HepG2 (cell line): Measurements from ENCODE around the gene AFAP1. TPM values are rescaled to one million over a fixed set of nuclear protein-coding genes. Genes with fewer than 3 reads are reported as not detected.

Source experiments
- ATAC-seq: fragments of 200-7000 bp; cut with Tn5 transposase; 3 replicates; pipeline ENCODE4 v1.9.1; 2020; ENCODE audit warnings: mild to moderate bottlenecking, moderate library complexity
- BruUV-seq: library from RNA; stranded (reverse); fragments of 400-500 nt; replicated peaks from 2 replicates; lab custom pipeline; 2021; lab: Mats Ljungman, UMichigan
- CTCF ChIA-PET: fragments of 300-600 bp; formaldehyde crosslinking; extraction: SDS; loops from one replicate; lab custom pipeline; 2021; ENCODE audit warnings: low total read pairs, inconsistent platforms, low intra/inter-chr PET ratio; lab: Yijun Ruan, JAX
- POLR2A ChIA-PET: fragments of 350-600 bp; sonication (Branson Sonifier 250); formaldehyde crosslinking; loops from one replicate; lab custom pipeline; 2020; ENCODE audit warnings: antibody characterized with exemption, inconsistent platforms; lab: Yijun Ruan, JAX
- DNase-seq: peaks from one replicate; pipeline ENCODE4 v3.0.0-alpha.2; 2015; ENCODE audit warnings: low spot score
- FAIRE-seq: peaks from 3 replicates; lab custom pipeline; 2011; peaks lifted over from hg19 to GRCh38; lab: Jason Lieb, UNC
- H2AFZ ChIP-seq: one replicate; pipeline ENCODE4 v1.6.1; 2011; ENCODE audit warnings: low read length, inconsistent platforms
- H3K27ac ChIP-seq: fragments of 300-600 bp; 3 replicates; pipeline ENCODE4 v1.8.0; 2011; ENCODE audit warnings: mixed run types, mild to moderate bottlenecking, mixed read lengths, low read length, inconsistent platforms; ENCODE audit not compliant: insufficient read depth; ENCODE audit errors: extremely low read length
- H3K27me3 ChIP-seq, 2 experiments: fragments of 200-600 bp in 1 of 2; 2 replicates in 1 of 2; 3 replicates in 1 of 2; pipeline versions ENCODE4 v1.6.0 to v1.8.0; 2011; ENCODE audit warnings: low read length in 2 of 2, mild to moderate bottlenecking in 2 of 2, moderate library complexity in 2 of 2, inconsistent platforms in 1 of 2; ENCODE audit not compliant: insufficient read depth in 2 of 2, control insufficient read depth in 1 of 2
- H3K36me3 ChIP-seq, 2 experiments: fragments of 200-600 bp in 1 of 2; replicated peaks in 1 of 2; 2 replicates in 1 of 2; 3 replicates in 1 of 2; pipeline versions ENCODE4 v1.5.1 to v1.8.0; 2011; ENCODE audit warnings: low read length in 2 of 2, inconsistent platforms in 1 of 2; ENCODE audit not compliant: insufficient read depth in 2 of 2, control insufficient read depth in 1 of 2
- H3K4me1 ChIP-seq: 2 replicates; pipeline ENCODE4 v1.5.1; 2012; ENCODE audit warnings: low read length, inconsistent platforms; ENCODE audit not compliant: insufficient read depth
- H3K4me2 ChIP-seq: 2 replicates; pipeline ENCODE4 v1.6.0; 2011; ENCODE audit warnings: low read depth, low read length, inconsistent platforms
- H3K4me3 ChIP-seq, 3 experiments: fragments of 200-600 bp in 1 of 3; sonication (generic), shearing (Covaris generic) in 1 of 3; replicated peaks in 1 of 3; 2 replicates each; pipeline ENCODE4 v1.5.1; 2011 to 2016; ENCODE audit warnings: low read length in 3 of 3, inconsistent platforms in 2 of 3, low read depth in 2 of 3, mild to moderate bottlenecking in 2 of 3, control low read depth in 1 of 3, mixed read lengths in 1 of 3; ENCODE audit not compliant: insufficient read depth in 1 of 3
- H3K79me2 ChIP-seq: one replicate; pipeline ENCODE4 v1.6.1; 2011; ENCODE audit warnings: low read length, inconsistent platforms; ENCODE audit not compliant: insufficient read depth
- H3K9ac ChIP-seq: 2 replicates; pipeline ENCODE4 v1.6.0; 2011; ENCODE audit warnings: mild to moderate bottlenecking, low read depth, low read length, inconsistent platforms; ENCODE audit not compliant: insufficient read depth
- H3K9me3 ChIP-seq: 2 replicates; pipeline ENCODE4 v1.5.1; 2012; ENCODE audit warnings: mild to moderate bottlenecking, low read length
- H4K20me1 ChIP-seq: 2 replicates; pipeline ENCODE4 v1.6.0; 2011; ENCODE audit warnings: inconsistent platforms, mild to moderate bottlenecking, low read length, moderate library complexity; ENCODE audit not compliant: insufficient read depth
- BHLHE40 ChIP-seq: IDR thresholded peaks from 2 replicates; pipeline ENCODE4 v1.6.1; 2011; ENCODE audit warnings: low read length, improper control_type of control experiment
- CHCHD3 ChIP-seq: sonication (generic); formaldehyde crosslinking; IDR thresholded peaks from 2 replicates; pipeline ENCODE4 v1.8.0; 2022; ENCODE audit warnings: mild to moderate bottlenecking, missing genetic modification reagents, moderate library complexity
- JUNB ChIP-seq: sonication (generic); formaldehyde crosslinking; IDR thresholded peaks from 2 replicates; pipeline ENCODE4 v1.8.0; 2022; ENCODE audit warnings: missing genetic modification reagents, mild to moderate bottlenecking, borderline replicate concordance
- MATR3 ChIP-seq: sonication (generic); formaldehyde crosslinking; IDR thresholded peaks from 2 replicates; pipeline ENCODE4 v1.4.0; 2020; ENCODE audit warnings: missing genetic modification reagents
- MBD4 ChIP-seq: IDR thresholded peaks from 2 replicates; pipeline ENCODE4 v1.6.1; 2012; ENCODE audit warnings: low read length, inconsistent platforms, borderline replicate concordance
- MIER3 ChIP-seq: IDR thresholded peaks from 2 replicates; pipeline ENCODE4 v1.6.1; 2016; ENCODE audit warnings: missing compliant biosample characterization, borderline replicate concordance
- PAF1 ChIP-seq: IDR thresholded peaks from 2 replicates; pipeline ENCODE4 v1.6.1; 2016; ENCODE audit warnings: missing genetic modification reagents, missing compliant biosample characterization
- SALL2 ChIP-seq: sonication (generic); formaldehyde crosslinking; IDR thresholded peaks from 2 replicates; pipeline ENCODE4 v1.8.1; 2023; ENCODE audit warnings: mild to moderate bottlenecking, missing genetic modification reagents, inconsistent platforms
- TCF7 ChIP-seq: sonication (generic); IDR thresholded peaks from 2 replicates; pipeline ENCODE4 v1.6.1; 2016; ENCODE audit warnings: antibody characterized with exemption, low read depth
- TMF1 ChIP-seq: sonication (generic); formaldehyde crosslinking; IDR thresholded peaks from 2 replicates; pipeline ENCODE4 v1.8.1; 2022; ENCODE audit warnings: low read depth, missing genetic modification reagents
- YY1 ChIP-seq: IDR thresholded peaks from 2 replicates; pipeline ENCODE4 v1.6.1; 2011; ENCODE audit warnings: low read length, low read depth, moderate library complexity, mild to moderate bottlenecking; ENCODE audit not compliant: insufficient read depth, insufficient replicate concordance
- ZNF24 ChIP-seq: fragments of 450-650 bp; IDR thresholded peaks from 2 replicates; pipeline ENCODE4 v1.6.1; 2017; ENCODE audit warnings: antibody characterized with exemption, mild to moderate bottlenecking
- ZNF256 ChIP-seq: sonication (generic); formaldehyde crosslinking; conservative IDR thresholded peaks from 2 replicates; pipeline ENCODE4 v1.4.0; 2020; ENCODE audit warnings: missing genetic modification reagents
- ZNF343 ChIP-seq: sonication (generic); formaldehyde crosslinking; IDR thresholded peaks from 2 replicates; pipeline ENCODE4 v1.4.0; 2020; ENCODE audit warnings: mild to moderate bottlenecking, missing genetic modification reagents
- ZNF589 ChIP-seq: sonication (generic); formaldehyde crosslinking; conservative IDR thresholded peaks from 2 replicates; pipeline ENCODE4 v1.8.0; 2022; ENCODE audit warnings: mild to moderate bottlenecking, moderate library complexity, missing genetic modification reagents
- WGBS: methylation state at CpG from one replicate; pipeline ENCODE4 v1.1.6; 2017; ENCODE audit warnings: low lambda C conversion rate; 5-methylcytosine and 5-hydroxymethylcytosine counted together
- in situ Hi-C: cut with HindIII; loops from 2 replicates; pipeline ENCODE4 v1.10.0; 2017; ENCODE audit warnings: low pct_unique_long_range_greater_than_20kb; ENCODE audit not compliant: extremely low pct_ligation_motif_present
- intact Hi-C: fragments of 100-400 bp; cut with micrococcal nuclease; formaldehyde crosslinking; loops from one replicate; pipeline ENCODE4 v1.10.0; 2022; ENCODE audit not compliant: unreplicated experiment
- polyA plus RNA-seq, 8 experiments: library from polyadenylated mRNA; depleted of rRNA in 3 of 8; stranded (reverse) in 7 of 8; unstranded in 1 of 8; fragments of >200 nt; fragmentation: Illumina TruSeq in 4 of 8; extraction: Trizol in 4 of 8; gene quantifications; 2 replicates each; pipeline versions ENCODE4 v1.2.1 to v1.2.3, GENCODE V29; 2011 to 2016; ENCODE audit warnings: low read depth in 4 of 8, missing spikeins in 1 of 8, mixed read lengths in 1 of 8; ENCODE audit not compliant: insufficient read depth in 1 of 8
- total RNA-seq, 5 experiments: library from RNA; depleted of rRNA; stranded (reverse); fragments of >200 nt; fragmentation: Illumina TruSeq; extraction: Trizol; gene quantifications; 2 replicates each; pipeline ENCODE4 v1.2.3, GENCODE V29; 2016; ENCODE audit warnings: low read depth in 1 of 5
- TF ChIP-seq, protein P1 (sequence below): sonication (generic); formaldehyde crosslinking; conservative IDR thresholded peaks from 2 replicates; pipeline ENCODE4 v1.4.0; 2020; ENCODE audit warnings: missing genetic modification reagents
- TF ChIP-seq, protein P2 (sequence below): sonication (generic); formaldehyde crosslinking; IDR thresholded peaks from 2 replicates; pipeline ENCODE4 v1.5.1; 2020; ENCODE audit warnings: missing genetic modification reagents, mild to moderate bottlenecking, borderline replicate concordance

Gene AFAP1
- total and polyA plus RNA-seq, 2 of the 13 experiments (the other 11 are each of a cell fraction or from before 2014, with no cell fraction given), result 2.5 TPM

DNA sequence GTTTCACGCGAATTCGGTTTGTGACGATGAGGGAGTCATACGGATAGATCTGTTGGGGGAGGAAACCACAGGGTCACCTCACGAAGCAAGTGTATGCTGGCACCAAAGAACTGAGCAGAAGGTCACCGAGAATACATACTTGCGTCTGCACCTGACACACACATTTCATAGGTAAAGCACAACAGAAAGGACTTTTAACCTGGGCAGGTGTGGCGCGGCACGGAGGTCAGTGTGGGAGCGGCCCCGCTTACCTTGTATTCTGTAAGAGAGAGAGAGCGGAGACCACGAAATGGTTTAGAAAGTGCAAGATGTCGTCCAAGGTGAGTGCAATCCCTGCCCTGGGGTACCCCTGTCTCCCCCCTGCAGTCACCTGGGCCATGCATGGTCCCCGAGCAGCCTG, 43.6 kb upstream of the AFAP1 start:
- no peak for TF ChIP-seq MIER3 (CRISPR knock-in tag)
- TF ChIP-seq ZNF589 (CRISPR knock-in tag), result no peak
- TF ChIP-seq BHLHE40, result no peak
- TF ChIP-seq MBD4, result no peak
- no peak for TF ChIP-seq YY1
- no peak for TF ChIP-seq JUNB
- TF ChIP-seq TMF1 (CRISPR knock-in tag), result no peak
- TF ChIP-seq ZNF256 (CRISPR knock-in tag), result no peak
- ChIA-PET POLR2A (no interaction called here), CTCF (no interaction called here)
- no peak for ATAC-seq
- peaks cover 53% of the 10 kb centered on the region for H3K4me1 ChIP-seq
- H3K27ac ChIP-seq, result no peak overlapping the region
- H3K36me3 ChIP-seq, result no peaks in the 10 kb centered on the region
- H3K4me2 ChIP-seq, result no peak overlapping the region
- H2AFZ ChIP-seq, result no peak overlapping the region
- H3K27me3 ChIP-seq, result peaks cover 8 to 63% of the 10 kb centered on the region in 2 experiments
- in situ Hi-C loops, result no loop called here
- no peaks in the 10 kb centered on the region for H4K20me1 ChIP-seq
- H3K9ac ChIP-seq, result no peak overlapping the region
- H3K79me2 ChIP-seq, result no peaks in the 10 kb centered on the region
- intact Hi-C loops, result loop anchor here (10.0 kb wide), 1 partner anchor 108 kb away; no protein-coding TSS in a partner anchor
- no peaks in the 10 kb centered on the region for H3K9me3 ChIP-seq
- WGBS, result 73% methylated on average over 16 of the region's 17 CpGs
- H3K4me3 ChIP-seq, result no peak overlapping the region
- no peak for FAIRE-seq
- no peak for DNase-seq
- no TSS peak for BruUV-seq

DNA sequence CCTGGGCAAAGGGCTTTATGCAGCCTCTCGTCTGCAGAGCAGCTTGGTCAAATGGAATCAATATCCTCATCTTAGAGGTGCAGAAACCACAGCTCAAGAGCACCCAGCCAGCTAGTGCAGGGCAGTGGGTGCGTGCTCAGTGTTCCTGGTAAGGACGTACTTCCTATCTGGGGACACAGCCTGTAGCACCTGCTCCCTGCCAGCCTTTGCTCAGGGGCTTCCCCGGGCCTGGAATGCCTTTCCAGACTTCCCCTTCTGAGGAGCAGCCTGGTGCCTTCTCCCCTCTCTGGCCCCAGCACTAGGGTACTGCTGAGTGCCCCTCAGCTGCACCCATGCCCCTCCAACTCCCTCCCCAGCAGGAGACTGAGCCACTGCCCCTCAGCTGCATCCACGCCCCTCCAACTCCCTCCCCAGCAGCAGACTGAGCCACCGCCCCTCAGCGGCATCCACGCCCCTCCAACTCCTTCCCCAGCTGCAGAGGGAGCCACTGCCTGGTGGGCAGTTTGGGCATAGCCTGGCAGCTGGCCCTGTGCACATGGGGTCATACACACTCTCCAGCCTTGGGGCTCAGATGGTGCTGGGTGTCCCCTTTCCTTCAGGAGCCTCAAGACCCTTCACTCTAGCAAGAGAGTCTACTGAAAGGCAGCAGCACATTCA, 42.2 kb upstream of the AFAP1 start:
- DNase-seq (no peak), ATAC-seq (no peak), FAIRE-seq (no peak)
- ChIA-PET CTCF (no interaction called here), POLR2A (no interaction called here)
- no peaks in the 10 kb centered on the region for H3K36me3 ChIP-seq
- in situ Hi-C loops (no loop called here), intact Hi-C loops (loop anchor here (10.0 kb wide), 1 partner anchor 107 kb away; no protein-coding TSS in a partner anchor)
- no peak overlapping the region for H3K27ac ChIP-seq
- no TSS peak for BruUV-seq
- H3K27me3 ChIP-seq, result peaks cover 8 to 69% of the 10 kb centered on the region in 2 experiments
- H3K9me3 ChIP-seq, result no peaks in the 10 kb centered on the region
- peaks cover 48% of the 10 kb centered on the region for H3K4me1 ChIP-seq
- H3K4me2 ChIP-seq, result no peak overlapping the region
- H2AFZ ChIP-seq, result no peak overlapping the region
- no peak overlapping the region for H3K9ac ChIP-seq
- H3K4me3 ChIP-seq, result no peak overlapping the region
- H4K20me1 ChIP-seq, result no peaks in the 10 kb centered on the region
- no peaks in the 10 kb centered on the region for H3K79me2 ChIP-seq
- 18% methylated on average over 5 of the region's 8 CpGs for WGBS
- TF ChIP-seq ZNF343 (no peak), MATR3 (CRISPR knock-in tag) (no peak), ZNF24 (no peak), TCF7 (no peak), SALL2 (CRISPR knock-in tag) (no peak), CHCHD3 (CRISPR knock-in tag) (no peak), PAF1 (CRISPR knock-in tag) (no peak)
- TF ChIP-seq, protein P1, sequence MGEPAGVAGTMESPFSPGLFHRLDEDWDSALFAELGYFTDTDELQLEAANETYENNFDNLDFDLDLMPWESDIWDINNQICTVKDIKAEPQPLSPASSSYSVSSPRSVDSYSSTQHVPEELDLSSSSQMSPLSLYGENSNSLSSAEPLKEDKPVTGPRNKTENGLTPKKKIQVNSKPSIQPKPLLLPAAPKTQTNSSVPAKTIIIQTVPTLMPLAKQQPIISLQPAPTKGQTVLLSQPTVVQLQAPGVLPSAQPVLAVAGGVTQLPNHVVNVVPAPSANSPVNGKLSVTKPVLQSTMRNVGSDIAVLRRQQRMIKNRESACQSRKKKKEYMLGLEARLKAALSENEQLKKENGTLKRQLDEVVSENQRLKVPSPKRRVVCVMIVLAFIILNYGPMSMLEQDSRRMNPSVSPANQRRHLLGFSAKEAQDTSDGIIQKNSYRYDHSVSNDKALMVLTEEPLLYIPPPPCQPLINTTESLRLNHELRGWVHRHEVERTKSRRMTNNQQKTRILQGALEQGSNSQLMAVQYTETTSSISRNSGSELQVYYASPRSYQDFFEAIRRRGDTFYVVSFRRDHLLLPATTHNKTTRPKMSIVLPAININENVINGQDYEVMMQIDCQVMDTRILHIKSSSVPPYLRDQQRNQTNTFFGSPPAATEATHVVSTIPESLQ (CRISPR knock-in tag), result no peak
- TF ChIP-seq, protein P2, sequence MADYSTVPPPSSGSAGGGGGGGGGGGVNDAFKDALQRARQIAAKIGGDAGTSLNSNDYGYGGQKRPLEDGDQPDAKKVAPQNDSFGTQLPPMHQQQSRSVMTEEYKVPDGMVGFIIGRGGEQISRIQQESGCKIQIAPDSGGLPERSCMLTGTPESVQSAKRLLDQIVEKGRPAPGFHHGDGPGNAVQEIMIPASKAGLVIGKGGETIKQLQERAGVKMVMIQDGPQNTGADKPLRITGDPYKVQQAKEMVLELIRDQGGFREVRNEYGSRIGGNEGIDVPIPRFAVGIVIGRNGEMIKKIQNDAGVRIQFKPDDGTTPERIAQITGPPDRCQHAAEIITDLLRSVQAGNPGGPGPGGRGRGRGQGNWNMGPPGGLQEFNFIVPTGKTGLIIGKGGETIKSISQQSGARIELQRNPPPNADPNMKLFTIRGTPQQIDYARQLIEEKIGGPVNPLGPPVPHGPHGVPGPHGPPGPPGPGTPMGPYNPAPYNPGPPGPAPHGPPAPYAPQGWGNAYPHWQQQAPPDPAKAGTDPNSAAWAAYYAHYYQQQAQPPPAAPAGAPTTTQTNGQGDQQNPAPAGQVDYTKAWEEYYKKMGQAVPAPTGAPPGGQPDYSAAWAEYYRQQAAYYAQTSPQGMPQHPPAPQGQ (CRISPR knock-in tag), result no peak
